ENCODE measurements around the gene GET4.

DNA sequence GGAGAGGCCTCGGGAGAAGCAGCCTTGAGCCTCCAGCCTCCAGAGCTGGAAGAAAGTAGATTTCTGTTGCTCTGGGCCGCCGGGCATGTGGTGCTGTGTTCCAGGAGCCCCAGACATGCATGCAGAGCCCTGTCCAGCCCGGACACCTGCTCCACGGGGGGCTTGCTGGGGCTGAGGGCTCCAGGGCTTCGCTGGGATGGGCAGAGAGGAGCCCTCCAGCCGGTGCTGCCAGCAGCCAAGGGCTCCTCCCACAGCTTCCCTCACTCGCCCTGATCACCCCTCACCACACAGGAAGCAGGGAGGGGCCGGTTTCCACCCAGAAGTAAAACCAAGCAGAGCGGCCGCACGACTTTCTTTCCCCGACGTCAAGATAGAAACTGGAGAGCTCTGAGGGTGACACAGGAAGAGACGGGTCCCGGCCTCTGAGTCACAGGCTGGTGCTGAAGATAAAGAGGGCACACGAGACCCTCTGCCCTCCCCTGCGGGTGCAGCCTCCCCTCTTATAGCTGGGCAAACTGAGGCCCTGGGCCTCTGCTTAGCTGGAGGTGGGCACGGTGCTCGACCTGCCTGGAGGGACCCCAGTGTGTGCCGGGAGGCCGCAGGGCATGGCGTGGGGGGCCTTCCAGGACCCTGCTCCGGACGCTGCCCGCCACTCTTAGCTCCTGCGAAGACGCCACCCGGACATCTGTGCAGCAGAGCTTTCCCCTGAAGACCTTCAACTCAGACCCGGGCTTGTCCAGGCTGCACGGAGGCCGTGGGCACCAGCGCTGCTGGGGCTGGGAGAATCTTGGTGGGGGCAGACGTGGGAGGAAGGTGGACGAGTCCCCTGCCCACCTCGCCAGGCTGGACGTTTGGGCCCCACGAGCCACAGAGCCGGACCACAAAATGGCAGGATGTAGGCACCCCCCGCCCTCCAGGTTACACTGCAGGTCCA, 47.0 kb downstream of the GET4 start:
- TF ChIP-seq CTCF (IDR thresholded peaks at IDR 0.05), result no peak
- TF ChIP-seq POLR2A (IDR thresholded peaks at IDR 0.05), result peak in 1 of 2 donors; percentile 83
